Left renal cortex interstitium (tissue), 4 donors: ENCODE data around the gene NCAPG2. TPM values are rescaled to one million over a fixed set of nuclear protein-coding genes. Genes with fewer than 3 reads are reported as not detected.

ENCODE experiments used
- DNase-seq, 4 donors: peaks; one replicate each; pipeline ENCODE4 v3.0.0-alpha.2; 2013; ENCODE audit warnings: low read depth in 4 of 4, low spot score in 2 of 4, missing footprints in 1 of 4
- polyA plus RNA-seq, 4 donors: library from polyadenylated mRNA; unstranded; fragments of 120-200 nt; gene quantifications; one replicate each; pipeline ENCODE4 v1.2.1, GENCODE V29; 2013; ENCODE audit not compliant: insufficient read length in 4 of 4

Gene NCAPG2
- polyA plus RNA-seq, 4 donors: 22.6 to 25.8 (median 24.7) TPM

GRCh38 chr7:158603773-158604755 lies 100.5 kb downstream of the NCAPG2 start:
- DNase-seq: no peak

DNA sequence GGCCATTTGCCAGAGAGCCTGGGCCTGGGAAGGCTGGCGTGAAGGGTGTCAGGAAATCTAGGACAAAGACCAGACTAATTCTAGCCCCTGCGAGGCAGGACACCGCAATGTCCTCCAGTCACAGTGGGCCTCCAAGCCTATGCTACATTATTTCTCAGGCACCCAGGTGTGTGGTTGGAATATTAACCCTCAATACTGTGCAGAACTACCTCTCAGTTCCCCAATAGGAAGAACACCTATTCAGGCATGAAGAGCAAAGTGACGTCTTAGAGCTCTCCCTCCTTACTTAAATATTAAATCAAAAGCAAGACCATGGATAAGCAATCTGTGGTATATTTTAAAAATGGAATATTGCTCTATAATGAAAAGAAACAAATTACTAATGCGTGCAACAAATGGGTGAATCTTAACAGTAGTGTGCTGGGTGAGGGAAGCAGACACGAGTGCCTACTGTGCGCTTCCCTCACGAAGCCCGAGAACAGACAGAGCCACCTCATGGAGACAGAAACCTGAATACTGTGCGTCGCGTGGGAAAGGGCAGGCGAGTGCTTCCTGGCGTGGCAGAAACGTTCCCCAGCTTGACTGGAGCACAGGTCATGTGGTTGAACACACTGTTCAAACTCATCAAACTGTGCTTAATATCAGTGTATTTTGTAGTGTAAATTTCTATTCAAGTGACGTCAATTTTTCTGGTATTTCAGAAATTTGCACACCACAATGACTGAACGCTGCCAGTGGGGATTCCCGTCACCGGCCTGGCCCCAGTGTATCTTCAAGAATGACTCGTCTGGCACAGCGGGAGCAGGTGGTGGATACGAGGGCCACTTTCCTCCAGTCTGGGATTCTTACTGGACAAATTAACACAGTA lies 101.5 kb downstream of the NCAPG2 start:
- no peak for DNase-seq

DNA sequence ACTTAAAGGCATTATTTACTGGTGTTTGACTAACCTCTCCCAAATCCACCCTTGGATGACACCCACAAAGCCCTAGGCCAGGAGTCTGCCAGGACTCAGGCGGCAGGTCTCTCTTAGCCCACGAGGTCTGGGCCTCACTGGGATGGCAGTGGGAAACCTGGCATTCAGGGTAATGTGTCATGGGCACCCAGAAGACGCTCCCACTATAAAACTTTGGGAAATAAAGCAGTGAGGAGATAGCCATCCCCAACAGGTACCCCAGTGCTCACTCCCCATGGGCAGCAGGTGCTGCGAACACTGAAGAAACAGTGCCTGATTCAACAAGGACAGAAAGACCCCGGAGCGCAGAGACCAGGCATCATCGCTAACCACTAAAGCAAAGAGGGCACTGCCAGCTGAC lies 102.6 kb downstream of the NCAPG2 start:
- DNase-seq: no peak

DNA sequence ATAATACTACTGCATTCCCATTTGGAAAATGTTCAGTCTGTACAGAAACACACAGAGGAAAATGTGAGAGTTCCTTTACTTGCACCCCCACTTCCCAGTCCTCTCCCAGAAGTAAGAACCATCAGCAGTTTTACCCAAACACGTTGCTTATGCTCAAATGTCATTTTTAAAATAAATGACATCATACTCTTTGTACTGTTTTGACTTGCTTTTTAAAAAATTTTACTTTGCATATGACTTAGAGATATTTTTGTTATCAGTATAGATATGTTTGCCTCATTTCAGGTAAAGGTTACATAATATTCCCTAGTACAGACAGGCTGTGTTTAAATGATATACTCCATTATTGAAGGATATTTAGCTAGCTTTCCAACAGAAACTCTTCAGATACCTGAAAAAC lies 103.5 kb downstream of the NCAPG2 start:
- DNase-seq: no peak

DNA sequence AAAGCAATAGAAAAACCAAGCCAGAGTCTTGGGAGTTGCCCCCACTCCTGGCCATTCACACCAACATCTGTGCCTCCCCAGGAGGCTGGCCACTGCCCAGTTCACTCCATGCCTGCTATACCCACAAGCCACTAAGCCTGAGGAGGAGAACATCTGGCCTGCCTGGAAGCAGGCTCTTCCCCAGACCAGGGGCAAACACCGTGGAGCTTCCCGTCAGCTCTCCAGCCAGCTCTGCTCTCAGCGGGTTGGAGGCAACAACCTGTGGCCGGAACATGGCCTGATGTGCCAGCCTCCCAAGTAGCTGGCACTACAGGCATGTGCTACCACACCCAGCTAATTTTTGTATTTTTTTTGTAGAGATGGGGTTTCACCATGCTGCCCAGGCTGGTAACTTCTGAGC lies 107.9 kb downstream of the NCAPG2 start:
- DNase-seq: no peak

DNA sequence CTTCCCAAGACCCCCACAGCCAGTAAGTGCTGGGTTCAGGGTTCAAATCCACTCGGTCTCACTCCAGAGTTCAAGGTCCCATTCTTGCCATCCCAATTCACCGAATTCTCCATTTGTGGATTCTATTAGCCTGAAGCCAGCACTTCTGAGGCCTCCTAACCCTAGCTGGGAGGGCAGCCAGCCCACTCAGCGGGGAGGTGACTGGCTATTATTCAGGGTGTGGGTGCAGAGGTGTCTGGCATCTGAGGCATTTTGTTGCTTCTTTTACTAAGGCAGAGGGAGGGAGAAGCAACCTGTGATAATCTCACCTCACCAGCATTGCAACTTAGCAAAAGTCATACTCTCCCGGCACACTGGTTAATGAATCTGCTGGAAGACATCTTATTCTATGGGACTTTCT lies 108.3 kb downstream of the NCAPG2 start:
- DNase-seq: no peak

DNA sequence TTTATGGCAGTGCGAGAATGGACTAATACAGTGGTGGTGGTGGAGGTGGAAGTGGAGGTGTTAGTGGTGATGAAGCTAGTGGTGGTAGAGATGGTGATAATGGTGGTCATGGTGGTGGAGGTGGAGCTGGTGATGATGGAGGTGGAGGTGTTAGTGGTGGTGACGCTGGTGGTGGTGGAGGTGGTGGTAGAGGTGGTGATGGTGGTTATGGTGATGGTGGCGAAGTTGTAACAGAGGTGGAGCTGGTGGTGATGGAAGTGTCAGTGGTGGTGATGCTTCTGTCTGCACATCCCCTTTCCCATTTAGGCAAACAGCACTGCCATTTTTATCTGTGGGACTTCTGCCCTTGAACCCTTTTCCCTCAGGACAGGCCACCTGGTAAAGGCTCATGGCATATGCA lies 109.5 kb downstream of the NCAPG2 start:
- no peak for DNase-seq

- DNase-seq: no peak
Observed at GRCh38 chr7:158592541-158592940, 112.1 kb downstream of the NCAPG2 start.

GRCh38 chr7:158591944-158592343 lies 112.7 kb downstream of the NCAPG2 start:
- no peak for DNase-seq

DNA sequence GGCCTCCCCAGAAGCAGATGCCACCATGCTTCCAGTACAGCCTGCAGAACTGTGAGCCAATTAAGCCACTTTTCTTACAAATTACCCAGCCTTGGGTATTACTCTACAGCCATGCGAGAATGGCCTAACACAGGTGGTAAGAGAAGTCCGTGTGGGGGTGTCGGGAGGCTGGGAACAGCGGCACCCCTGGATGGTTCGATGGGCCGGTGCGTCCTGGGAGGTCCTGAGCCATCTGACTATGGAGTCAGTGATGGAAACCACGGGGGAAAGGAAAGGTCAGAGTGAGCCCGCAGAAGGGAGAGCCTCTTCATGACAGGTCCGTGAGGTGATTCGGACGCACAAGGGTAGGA lies 114.4 kb downstream of the NCAPG2 start:
- no peak for DNase-seq

- no peak for DNase-seq
Observed at GRCh38 chr7:158589653-158590052, 115.0 kb downstream of the NCAPG2 start.

DNA sequence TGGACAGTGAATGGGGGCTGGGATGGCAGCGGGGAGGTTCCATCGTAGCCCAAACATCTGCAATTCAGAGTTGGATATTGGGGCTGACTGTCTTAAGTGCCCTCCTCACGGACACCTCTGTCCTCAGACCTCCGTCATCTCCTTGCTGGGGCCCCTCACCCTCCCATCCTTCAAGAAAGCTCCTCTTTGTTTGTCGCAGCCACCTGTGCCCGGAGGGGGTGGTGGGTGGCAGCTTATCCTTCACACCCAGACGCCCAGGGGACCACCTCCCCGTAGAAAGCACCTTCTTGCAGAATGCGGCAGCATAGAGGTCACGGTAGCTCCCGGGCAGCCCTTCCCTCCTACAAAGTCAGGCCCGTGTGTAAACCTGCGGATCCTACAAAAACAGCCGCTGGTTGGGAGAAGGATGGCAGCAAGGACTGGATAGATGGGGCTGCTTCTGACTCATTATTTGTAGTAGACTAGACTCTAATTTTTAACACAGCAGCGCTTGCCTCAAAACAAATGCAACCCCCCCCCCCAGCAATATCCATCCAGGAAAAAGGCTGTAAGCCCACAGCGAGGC lies 115.6 kb downstream of the NCAPG2 start:
- DNase-seq: no peak

DNA sequence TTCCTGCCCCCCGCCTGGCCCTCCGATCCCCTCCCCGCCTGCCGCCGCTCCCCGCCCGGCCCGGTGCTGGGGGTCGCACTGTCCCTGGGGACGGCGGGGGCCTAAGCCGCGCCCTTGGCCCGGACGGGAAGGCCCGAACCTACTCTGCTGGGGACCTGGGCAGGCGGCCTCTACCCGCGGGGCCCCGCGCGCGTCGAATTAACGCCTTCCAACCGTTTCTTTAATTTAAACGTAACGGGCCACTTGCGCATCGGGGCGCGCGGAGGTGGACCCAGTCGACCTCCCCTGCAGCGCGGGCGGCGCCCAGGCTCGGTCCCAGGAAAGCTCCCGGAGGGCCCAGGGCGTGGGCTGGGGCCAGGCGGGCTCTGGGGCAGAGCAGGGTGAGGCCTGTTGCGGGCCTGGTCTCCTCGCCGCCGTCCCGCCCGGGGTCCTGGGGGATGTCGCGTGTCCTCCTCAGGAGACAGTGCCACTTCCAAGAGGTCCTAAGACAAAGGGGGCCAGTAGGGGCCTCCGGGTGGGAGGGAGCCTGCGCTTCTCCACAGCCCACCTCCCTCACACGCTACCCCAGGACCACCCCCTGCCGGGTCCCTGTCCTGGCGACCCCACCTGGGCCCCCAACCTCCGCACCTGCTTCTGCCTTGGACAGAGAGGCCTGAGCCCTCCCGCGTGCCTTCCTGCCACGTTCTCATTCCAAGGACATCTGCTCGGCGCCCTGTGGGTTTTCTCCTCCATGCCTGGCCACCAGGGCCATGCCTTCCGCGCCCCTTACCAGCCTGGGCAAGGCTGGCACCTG lies 116.3 kb downstream of the NCAPG2 start:
- DNase-seq: no peak

DNA sequence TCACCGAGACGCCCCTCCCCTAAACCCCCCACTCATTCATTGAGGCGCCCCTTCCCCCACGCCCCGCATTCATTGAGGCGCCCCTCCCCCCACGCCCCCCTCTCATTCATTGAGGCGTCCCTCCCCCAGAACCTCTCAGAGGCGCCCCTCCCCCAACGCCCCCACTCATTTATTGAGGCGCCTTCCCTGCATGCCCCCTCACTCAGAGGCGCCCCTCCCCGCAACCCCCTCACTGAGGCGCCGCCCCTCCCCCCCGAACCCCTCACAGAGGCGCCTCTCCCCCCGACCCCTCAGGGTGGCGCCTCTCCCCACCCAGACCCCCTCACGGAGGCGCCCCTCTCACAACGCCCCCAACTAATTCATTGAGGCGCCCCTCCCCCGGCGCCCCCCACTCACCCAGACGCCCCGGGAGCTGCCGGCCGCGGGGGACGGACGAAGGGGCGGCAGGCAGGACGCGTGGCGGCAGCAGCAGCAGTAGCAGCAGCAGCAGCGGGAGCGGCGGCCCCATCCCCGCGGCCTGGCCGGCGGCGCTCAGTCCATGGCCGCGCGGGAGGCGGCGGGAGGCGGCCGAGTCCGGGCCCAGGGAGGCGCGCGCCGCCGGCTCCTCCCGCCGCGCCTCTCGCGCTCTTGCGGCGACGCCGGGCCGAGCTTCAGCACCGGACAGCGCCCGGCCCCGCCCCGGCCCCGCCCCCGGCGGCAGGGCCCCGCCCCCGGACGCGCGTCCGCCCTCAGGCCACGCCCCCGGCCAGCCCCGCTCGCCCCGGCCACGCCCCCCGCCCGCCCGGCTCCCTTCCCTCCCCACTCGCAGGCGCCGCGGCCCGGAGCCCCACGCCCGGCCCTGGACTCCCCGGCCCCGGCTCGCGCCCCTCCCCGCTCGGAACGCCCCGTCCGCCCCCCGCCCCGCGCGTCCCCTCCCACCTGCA lies 117.2 kb downstream of the NCAPG2 start, which contains the start of gene PTPRN2:
Gene PTPRN2 (minus strand): TSS at position 662 of the 923 bp plus-strand sequence.
- peak in 3 of 4 donors; percentile 16 to 39 (median 20) for DNase-seq

- no peak for DNase-seq
Observed at GRCh38 chr7:158586499-158587161, 118.0 kb downstream of the NCAPG2 start.

- DNase-seq: no peak
Observed at GRCh38 chr7:158585721-158586498, 118.7 kb downstream of the NCAPG2 start.

DNA sequence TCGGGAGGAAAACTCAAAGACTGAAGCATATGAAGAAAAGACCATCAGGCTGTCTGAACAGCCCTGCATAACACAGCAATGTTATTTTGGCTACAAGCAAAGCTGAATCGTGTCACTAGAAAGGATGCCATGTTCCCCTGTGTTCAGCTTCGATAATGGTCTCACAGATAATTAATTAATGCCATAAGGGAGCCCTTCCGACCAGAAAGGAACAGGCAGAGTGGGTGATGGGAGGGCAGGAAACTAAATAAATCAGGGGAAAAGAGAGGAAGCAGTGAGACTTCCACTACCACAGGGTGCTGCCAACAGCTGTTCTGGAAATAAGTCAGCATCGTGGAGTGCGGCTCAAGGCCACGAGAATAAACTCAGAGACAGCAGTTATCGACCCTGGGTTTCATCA lies 120.2 kb downstream of the NCAPG2 start:
- DNase-seq: no peak

DNA sequence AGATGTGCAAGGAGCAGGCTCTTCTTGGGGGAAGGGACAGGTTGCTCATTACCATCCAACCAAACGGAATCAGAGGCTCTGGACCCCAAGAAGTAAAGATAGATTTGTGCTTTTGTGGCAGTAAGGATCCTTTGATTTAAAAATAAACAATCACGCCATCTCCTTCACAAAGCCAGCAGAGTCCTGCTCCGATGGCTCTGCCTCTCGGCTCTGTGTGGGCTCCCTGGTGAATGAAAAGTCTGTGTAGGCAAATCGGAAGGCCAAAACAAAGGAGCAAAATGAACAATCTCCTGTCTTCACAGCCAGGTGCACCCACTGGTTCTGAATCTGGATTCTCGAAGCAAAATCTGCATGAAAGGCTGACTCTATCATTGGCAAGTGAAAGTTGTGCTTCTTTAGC lies 120.8 kb downstream of the NCAPG2 start:
- no peak for DNase-seq
